Left ventricle myocardium superior (tissue), 1 donor: ENCODE results near the gene TMEM119. TPM values are rescaled to one million over a fixed set of nuclear protein-coding genes. Genes with fewer than 3 reads are reported as not detected.
"Not testable (repeated sequence)": the region's sequence is repeated elsewhere in the genome, so short reads cannot be mapped to it uniquely, and the experiment has no call there.

Source experiments
- ATAC-seq: fragments of 200-7000 bp; cut with Tn5 transposase; one replicate; pipeline ENCODE4 v1.9.1; 2020; ENCODE audit warnings: mild to moderate bottlenecking, moderate library complexity
- DNase-seq: peaks from one replicate; pipeline ENCODE4 v3.0.0-alpha.2; 2020
- intact Hi-C: fragments of 100-400 bp; cut with micrococcal nuclease; formaldehyde crosslinking; loops from one replicate; pipeline ENCODE4 v1.11.0; 2022
- microRNA-seq: library from miRNA; unstranded; fragments of <30 nt; microRNA quantifications from one replicate; pipeline ENCODE4 v1.2.0, GENCODE V29; 2020; ENCODE audit warnings: borderline number of aligned reads
- total RNA-seq: library from RNA; stranded (reverse); fragmentation: NEBNext Ultra II Directional; extraction: Animal tissue kit (Norgen Biotek cat#: 25700); gene quantifications from one replicate; pipeline ENCODE4 v1.2.1, GENCODE V29; 2021
- donor health status: DM: no; HTN: yes; CAD: no; lungs with severe emphysema.

The TMEM119 gene
- total RNA-seq, 1 donor from 2014 or later: 1.4 TPM

DNA sequence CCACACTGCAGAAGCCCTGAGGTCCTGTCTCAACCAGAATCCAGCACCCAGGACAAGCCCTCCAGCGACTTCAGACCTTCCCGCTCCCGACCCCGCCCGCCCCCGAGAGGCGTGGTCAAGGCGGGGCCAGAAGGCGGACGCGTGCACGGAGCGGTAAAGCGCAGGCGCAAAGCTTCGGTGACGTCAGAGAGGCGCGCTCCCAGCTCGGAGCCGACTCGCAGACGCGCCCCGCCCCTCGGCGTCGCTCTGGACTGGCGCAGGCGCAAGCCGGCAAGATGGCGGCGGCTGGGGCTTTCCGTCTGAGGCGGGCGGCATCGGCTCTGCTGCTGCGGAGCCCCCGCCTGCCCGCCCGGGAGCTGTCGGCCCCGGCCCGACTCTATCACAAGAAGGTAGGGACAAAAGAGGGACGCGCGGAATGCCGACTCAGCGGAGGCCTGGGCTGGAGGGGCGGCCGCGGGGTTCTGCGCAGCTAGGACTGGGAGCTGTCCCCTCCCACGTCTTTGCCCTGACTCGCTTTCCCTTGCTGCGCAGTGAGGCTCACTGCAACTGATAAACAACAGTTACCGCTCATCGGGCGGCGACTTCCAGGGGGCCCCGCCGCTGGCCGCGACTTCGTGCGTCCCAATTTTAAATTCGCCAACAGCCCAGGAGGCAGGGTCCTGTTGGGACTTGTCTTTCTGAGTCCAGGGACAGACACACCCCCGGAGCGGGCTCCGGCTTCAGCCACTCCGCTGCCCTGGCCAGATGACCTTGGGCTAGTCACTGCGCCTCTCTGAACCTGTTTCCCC is 35.3 kb downstream of the TMEM119 start, which contains the start of gene ISCU:
Gene ISCU (plus strand): TSS at position 249 of the 788 bp plus-strand sequence. CDS start 27 bp downstream, at position 276.
- DNase-seq (peak; percentile 99), ATAC-seq (peak; percentile 87)
- intact Hi-C loops: loop anchor here (5.0 to 10.0 kb wide), 2 partner anchors 55 to 392 kb away; no protein-coding TSS in a partner anchor

DNA sequence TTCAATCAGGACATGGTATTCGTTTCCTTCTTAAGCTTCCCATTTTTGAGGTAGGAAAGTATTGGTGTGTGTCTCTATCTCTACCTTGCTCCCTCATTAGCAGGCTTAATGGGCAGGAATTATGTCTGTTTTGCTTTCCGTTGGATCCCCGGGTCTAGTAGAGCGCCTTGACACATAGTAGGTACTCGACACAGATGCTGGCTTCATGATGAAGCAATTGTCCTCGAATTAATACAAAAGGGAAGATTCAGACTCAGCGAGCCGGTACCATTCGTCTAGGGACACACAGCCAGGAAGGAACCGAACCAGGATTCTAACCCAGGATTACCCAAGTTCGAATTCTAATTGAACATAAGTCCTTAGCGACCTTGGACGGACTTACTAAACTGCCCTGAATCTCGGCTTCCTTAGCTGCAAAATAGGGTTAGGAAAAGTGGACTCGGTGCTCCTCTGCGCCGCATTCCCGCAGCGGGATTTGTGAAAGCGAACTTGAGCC is 36.0 kb downstream of the TMEM119 start:
- DNase-seq: no peak
- intact Hi-C loops: loop anchor here (5.0 to 10.0 kb wide), 2 partner anchors 55 to 393 kb away; no protein-coding TSS in a partner anchor
- ATAC-seq: no peak

DNA sequence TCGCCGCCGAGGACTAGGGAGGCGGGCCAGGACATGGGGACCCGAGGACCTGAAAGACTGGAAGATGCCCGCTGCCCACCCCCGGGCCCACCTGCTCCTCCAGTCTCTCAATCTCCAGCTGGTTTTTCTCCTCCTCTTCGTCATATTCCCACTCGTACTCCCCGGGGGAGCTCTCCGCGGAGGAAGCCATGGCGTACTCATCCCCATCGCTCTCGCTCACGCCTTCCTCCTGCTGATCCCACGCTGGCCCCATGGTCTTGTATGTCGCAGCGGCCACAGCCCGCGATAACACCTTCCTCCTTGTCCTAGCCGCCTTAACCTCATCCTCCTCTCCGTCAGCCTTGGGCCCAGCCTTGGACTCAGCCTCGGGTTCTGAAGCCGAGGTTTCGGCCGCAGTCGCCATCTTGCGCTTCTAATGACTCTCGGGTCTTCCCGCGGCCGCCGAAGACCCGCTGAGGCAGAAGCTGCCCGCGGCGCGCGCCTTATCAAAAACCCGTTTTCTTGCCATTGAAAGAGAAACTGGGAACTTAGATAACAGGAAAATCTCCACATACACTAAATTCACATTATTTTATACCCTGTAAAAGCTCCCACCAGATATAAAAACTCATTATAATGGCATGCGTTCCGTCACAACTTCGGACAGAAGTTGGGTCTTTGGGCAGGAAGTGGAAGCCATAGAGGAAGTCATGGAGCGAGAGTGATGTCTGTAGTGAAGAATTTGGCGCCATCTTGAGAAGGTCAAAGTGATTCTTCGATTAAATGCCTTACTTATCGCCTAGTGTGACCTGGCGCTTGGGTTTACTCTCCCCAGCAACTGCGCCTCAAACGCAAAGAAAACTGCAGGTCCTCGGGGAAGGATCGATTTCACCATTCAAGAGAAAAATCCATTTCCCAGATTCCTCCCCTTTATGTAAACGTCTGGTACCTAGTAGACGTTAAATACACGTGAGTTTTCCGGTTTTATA is 36.8 kb downstream of the TMEM119 start, which contains the start of gene SART3:
Gene SART3 (minus strand): TSS at position 422 of the 968 bp plus-strand sequence. CDS start 19 bp downstream, at position 403.
- peak; percentile 90 for DNase-seq
- intact Hi-C loops: loop anchor here (5.0 to 10.0 kb wide), 2 partner anchors 56 to 394 kb away; no protein-coding TSS in a partner anchor

DNA sequence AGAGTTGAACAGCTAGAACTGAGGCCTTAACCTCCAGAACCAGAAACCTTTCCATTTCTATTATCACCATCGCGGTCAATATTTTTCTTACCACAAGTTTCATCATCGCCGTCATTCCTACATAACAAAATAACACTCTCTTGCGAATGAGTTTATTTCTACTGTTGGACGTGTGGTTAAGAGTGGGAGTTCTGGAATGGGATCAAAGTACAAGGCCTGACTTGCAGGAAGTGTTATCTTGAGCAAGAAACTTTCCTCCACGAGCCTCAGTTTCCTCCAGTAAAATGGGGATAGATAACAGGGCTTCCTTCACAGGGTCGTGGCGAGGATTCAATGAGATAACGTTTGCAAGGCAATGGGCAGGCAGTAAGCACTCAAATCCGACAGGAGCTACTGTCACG is 37.6 kb downstream of the TMEM119 start:
- DNase-seq (no peak), ATAC-seq (no peak)
- intact Hi-C loops: loop anchor here (5.0 to 10.0 kb wide), 2 partner anchors 57 to 394 kb away; no protein-coding TSS in a partner anchor

More for the DNA sequence above, 36.8 kb downstream of the TMEM119 start, which contains the start of gene SART3:
- peak; percentile 67 for ATAC-seq

DNA sequence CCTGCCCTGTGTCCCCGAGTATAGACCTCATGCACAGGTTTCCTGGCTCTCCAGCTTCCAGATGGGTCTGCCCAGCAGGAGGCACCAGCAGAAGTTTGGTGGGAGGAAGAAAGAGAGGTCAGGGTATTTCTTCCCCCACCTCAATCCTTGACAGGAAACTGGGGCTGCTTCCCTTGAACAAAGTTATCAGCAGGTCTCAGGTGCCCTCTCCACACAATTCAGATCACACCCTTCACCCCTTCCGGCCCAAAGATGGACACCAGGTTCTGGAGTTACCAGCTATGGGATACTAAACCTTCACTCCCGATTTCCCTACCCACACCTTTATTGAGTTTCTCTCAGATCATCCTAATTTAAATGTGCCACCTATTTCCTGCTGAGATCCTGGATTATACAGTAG is 38.1 kb downstream of the TMEM119 start:
- intact Hi-C loops: loop anchor here (5.0 to 10.0 kb wide), 2 partner anchors 58 to 395 kb away; no protein-coding TSS in a partner anchor

DNA sequence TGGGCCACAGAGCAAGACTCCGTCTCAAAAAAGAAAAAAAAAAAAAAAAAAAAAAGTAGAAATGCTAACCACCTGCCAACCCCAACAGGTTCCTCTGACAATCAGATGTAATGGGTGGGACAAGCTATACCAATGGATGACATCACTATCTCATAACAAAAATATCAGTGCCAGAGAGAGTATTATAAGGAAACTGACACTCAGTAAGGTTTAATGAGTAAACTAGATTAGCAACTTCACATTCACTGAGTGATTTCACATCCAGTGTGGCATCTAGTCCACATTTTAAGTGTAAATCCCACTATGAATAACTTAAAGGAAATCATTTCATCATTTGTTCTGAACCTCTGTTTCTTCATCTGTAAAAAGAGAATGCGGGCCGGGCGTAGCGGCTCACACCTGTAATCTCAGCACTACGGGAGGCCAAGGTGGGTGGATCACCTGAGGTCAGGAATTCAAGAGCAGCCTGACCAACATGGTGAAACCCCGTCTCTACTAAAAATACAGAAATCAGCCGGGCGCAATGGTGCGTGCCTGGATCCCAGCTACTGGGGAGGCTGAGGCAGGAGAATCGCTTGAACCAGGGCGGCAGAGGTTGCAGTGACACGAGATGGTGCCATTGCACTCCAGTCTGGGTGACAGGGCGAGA is 38.8 kb downstream of the TMEM119 start:
- no peak for ATAC-seq

More for the DNA sequence above, 38.1 kb downstream of the TMEM119 start:
- DNase-seq (no peak), ATAC-seq (no peak)

DNA sequence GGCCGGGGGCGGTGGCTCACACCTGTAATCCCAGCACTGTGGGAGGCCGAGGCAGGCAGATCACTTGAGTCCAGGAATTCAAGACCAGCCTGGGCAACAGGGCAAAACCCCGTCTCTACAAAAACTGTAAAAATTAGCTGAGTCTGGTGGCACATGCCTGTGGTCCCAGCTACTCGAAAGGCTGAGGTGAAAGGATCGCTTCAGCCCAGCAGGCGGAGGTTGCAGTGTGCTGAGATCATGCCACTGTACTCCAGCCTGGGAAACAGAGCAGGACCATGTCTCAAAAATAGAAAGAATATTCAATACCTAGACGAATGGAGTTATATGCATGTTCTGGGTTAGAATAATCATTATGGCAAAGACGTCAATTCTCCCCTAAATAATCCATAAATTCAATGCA is 42.5 kb downstream of the TMEM119 start:
- intact Hi-C loops, ATAC-seq, DNase-seq: not testable (repeated sequence)

More for the DNA sequence above, 38.8 kb downstream of the TMEM119 start:
- DNase-seq: no peak
- intact Hi-C loops: no loop called here

DNA sequence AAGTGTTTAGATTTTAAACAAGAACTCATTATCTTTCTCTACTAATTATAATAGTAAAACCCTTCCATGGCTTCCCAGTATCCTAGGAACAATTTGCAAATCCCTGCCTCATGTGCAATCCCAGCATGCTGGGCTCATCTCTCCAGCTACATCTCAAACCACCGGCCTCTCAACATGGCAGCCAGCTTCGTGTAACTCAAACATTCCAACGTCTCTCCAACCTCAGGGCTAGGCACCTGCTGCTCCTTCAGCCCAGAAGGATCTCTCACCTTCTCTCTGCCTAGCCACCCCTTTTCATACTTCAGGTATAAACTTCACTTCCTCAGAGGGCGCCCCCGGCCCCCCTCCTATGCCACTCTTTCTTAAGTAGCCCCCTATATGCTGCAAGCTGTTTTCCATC is 44.1 kb downstream of the TMEM119 start:
- DNase-seq: no peak
- intact Hi-C loops: no loop called here
- no peak for ATAC-seq

DNA sequence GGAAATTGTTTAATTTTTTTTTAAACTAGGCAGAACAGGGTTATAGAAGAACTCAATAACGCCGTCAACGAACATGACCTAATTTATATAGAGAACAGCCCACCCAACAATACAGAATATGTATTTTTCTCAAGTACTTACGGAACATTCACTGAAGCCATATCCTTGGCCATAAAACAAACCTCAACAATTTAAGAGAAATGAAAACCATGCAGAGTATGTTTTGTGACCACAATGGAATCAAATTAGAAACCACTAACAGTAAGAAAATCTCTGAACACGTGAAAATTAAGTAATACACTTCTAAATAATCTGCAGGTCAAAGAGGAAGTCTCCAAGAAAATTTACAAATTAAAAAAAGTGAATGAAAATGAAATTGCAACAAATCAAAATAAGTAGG is 46.3 kb downstream of the TMEM119 start:
- DNase-seq: no peak
- intact Hi-C loops: no loop called here
- ATAC-seq: no peak

DNA sequence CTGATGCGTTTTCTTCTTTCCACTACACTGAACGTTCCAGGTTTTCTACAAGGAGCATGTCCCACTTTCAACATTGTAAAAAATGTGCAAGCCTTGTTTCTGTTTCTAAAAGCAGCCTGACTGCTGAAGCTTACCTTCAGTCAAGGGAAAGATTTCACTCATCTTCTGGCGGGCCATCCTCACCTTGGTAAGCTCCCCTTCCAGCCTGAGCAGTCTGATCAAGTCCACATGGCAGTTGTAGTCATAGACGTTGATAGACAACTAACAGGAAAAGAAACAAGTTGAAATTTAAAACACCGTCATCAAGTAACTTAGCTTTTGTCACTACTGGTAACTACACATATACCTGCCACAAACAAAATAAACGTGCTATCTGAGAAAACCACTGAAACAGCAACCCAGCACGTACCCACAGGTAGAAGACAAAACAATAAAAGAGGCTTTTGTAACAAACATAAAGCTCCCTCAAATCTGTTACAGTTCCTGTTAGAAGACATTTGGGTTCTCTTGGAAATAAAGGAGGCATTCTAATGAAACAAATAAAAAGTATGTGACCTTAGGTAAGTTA is 48.8 kb downstream of the TMEM119 start:
- no peak for ATAC-seq
- intact Hi-C loops: no loop called here
- DNase-seq: no peak

DNA sequence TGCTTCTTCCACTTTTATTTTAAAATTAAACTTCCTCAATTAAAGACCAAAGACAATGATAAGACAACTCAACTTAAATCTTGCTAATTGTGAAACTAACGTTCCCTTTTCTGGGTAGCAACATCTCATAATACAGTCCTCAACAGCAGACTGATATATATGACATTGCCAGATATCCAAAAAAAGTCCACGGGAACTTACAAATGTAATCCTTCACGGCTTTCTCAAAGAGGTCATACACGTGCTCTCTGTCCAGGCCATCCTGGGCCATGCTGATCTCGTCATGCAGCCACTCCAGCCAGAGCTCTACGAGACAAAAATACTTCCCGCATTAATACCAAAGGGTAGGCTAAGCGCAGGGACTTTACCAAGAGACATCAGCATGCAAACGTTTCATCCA is 50.2 kb downstream of the TMEM119 start:
- peak; percentile 85 for ATAC-seq

DNA sequence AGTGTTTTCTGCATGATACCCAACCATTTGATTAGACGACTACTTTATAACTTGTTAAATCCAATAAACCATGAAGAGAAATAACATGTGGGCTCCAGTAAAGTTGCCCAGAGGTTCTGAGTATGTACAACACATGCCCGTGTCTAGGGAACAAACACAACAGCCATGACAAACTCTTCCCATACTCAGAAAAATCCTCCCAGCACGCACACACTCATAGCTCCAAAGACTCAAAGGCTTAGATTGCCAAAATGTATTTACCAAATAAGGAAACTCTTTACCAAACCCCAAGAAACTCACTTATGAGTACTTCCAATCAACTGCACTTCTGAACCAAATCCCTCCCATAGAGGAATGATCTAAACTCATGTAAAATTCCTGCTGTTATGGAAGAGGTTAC is 54.2 kb downstream of the TMEM119 start:
- ATAC-seq (no peak), DNase-seq (no peak)
- intact Hi-C loops: no loop called here

More for the DNA sequence above, 50.2 kb downstream of the TMEM119 start:
- intact Hi-C loops: no loop called here
- DNase-seq: peak; percentile 36

DNA sequence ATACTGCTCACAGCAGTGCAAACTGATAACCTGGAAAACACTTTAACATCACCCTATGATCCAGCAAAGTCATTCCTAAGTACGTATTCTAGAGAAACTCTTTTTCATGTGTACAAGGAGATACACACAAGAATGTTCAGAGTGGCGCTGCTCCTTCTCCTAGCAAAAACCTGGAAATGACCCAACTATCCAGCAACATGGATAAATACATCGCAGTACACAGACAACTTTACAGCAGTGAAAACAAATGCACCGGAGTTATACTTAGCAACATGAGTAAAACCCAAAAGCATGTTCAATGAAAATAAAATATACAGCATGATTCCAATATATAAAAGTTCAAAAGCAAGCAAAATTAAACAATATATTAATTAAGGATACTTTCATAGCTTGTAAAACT is 55.6 kb downstream of the TMEM119 start:
- ATAC-seq (peak; percentile 66), DNase-seq (no peak)
- intact Hi-C loops: no loop called here

Small RNA genes within 50 kb of the gene (microRNA-seq; reads per million reads assigned to microRNA genes)
- gene MIR4496: not detected

Other genes starting within 250 kb of the TMEM119 start
- gene FICD, start 82.8 kb downstream of the TMEM119 start, total RNA-seq: 3.2 TPM
- 24.7 TPM for gene SART3, start 36.9 kb downstream of the TMEM119 start, total RNA-seq
- 468 TPM for gene ISCU, start 35.5 kb downstream of the TMEM119 start, total RNA-seq
- gene SELPLG, start 35.8 kb upstream of the TMEM119 start, total RNA-seq: 4.1 TPM
- gene CORO1C, start 133.4 kb upstream of the TMEM119 start, total RNA-seq: 68.0 TPM